Fibroblast of skin of abdomen (primary cell): ENCODE measurements around the gene IFIH1.

Source experiments
- DNase-seq: peaks from one replicate; pipeline ENCODE4 v3.0.0-alpha.2; 2013

The IFIH1 gene

GRCh38 chr2:162308747-162309503 lies 9.6 kb downstream of the IFIH1 start:
- DNase-seq: no peak

- DNase-seq: no peak
Measured at GRCh38 chr2:162305901-162306300, 12.6 kb downstream of the IFIH1 start.

GRCh38 chr2:162301877-162302276 lies 16.6 kb downstream of the IFIH1 start:
- no peak for DNase-seq

- DNase-seq: peak; percentile 69
Measured at GRCh38 chr2:162301151-162301804, 17.2 kb downstream of the IFIH1 start.

- DNase-seq: no peak
Measured at GRCh38 chr2:162300266-162300665, 18.2 kb downstream of the IFIH1 start.

GRCh38 chr2:162298669-162299335 lies 19.7 kb downstream of the IFIH1 start:
- DNase-seq: no peak

- DNase-seq: peak; percentile 81
Measured at GRCh38 chr2:162297925-162298552, 20.4 kb downstream of the IFIH1 start.

GRCh38 chr2:162295009-162295408 lies 23.5 kb downstream of the IFIH1 start:
- DNase-seq: no peak

GRCh38 chr2:162293122-162293786 lies 25.2 kb downstream of the IFIH1 start:
- no peak for DNase-seq

- DNase-seq: no peak
Measured at GRCh38 chr2:162291748-162292147, 26.7 kb downstream of the IFIH1 start.

GRCh38 chr2:162282765-162283425 lies 35.6 kb downstream of the IFIH1 start:
- peak; percentile 51 for DNase-seq

- DNase-seq: no peak
Measured at GRCh38 chr2:162280654-162281053, 37.8 kb downstream of the IFIH1 start.

- DNase-seq: no peak
Measured at GRCh38 chr2:162277381-162277780, 41.1 kb downstream of the IFIH1 start.

- no peak for DNase-seq
Measured at GRCh38 chr2:162267996-162268395, 50.5 kb downstream of the IFIH1 start.

GRCh38 chr2:162267496-162267895 lies 51.0 kb downstream of the IFIH1 start:
- no peak for DNase-seq

GRCh38 chr2:162266460-162266760 lies 52.1 kb downstream of the IFIH1 start:
- DNase-seq: no peak

- DNase-seq: no peak
Measured at GRCh38 chr2:162265666-162266459, 52.6 kb downstream of the IFIH1 start.

- DNase-seq: peak; percentile 61
Measured at GRCh38 chr2:162261032-162261945, 57.2 kb downstream of the IFIH1 start.

GRCh38 chr2:162258686-162259085 lies 59.8 kb downstream of the IFIH1 start:
- DNase-seq: peak; percentile 68

GRCh38 chr2:162258169-162258568 lies 60.3 kb downstream of the IFIH1 start:
- DNase-seq: no peak
